GM18858 (cell line): ENCODE results near the gene TTC33.
"Not testable (repeated sequence)": the region's sequence is repeated elsewhere in the genome, so short reads cannot be mapped to it uniquely, and the experiment has no call there.

Experiments used
- ATAC-seq: cut with Tn5 transposase; IDR thresholded peaks from one replicate; pipeline ENCODE4 v1.9.1; 2021; ENCODE audit not compliant: unreplicated experiment

Gene TTC33

GRCh38 chr5:40780199-40780598, 24.4 kb upstream of the TTC33 start:
- no peak for ATAC-seq

- no peak for ATAC-seq
These were observed 23.8 kb upstream of the TTC33 start for GRCh38 chr5:40779561-40779960.

- ATAC-seq = no peak
These were observed 22.4 kb upstream of the TTC33 start for GRCh38 chr5:40778133-40778532.

GRCh38 chr5:40776658-40776977, 20.9 kb upstream of the TTC33 start:
- no peak for ATAC-seq

- ATAC-seq = no peak
These were observed 20.3 kb upstream of the TTC33 start for GRCh38 chr5:40775846-40776657.

GRCh38 chr5:40775085-40775845, 19.5 kb upstream of the TTC33 start:
- ATAC-seq = no peak

GRCh38 chr5:40774623-40775022, 18.9 kb upstream of the TTC33 start:
- no peak for ATAC-seq

GRCh38 chr5:40770764-40771163, 15.0 kb upstream of the TTC33 start:
- ATAC-seq = no peak

- no peak for ATAC-seq
These were observed 6.9 kb upstream of the TTC33 start for GRCh38 chr5:40762705-40763104.

GRCh38 chr5:40757400-40757799, 1.6 kb upstream of the TTC33 start:
- no peak for ATAC-seq

- ATAC-seq = peak; percentile 76
These were observed 711 bp downstream of the TTC33 start for GRCh38 chr5:40755093-40755406.

- ATAC-seq = peak; percentile 24
These were observed 1.2 kb downstream of the TTC33 start for GRCh38 chr5:40754381-40755092.

GRCh38 chr5:40746703-40747102, 9.1 kb downstream of the TTC33 start:
- no peak for ATAC-seq

- ATAC-seq = no peak
These were observed 12.0 kb downstream of the TTC33 start for GRCh38 chr5:40743771-40744170.

GRCh38 chr5:40738502-40738901, 17.3 kb downstream of the TTC33 start:
- ATAC-seq = no peak

- peak; percentile 78 for ATAC-seq
These were observed 19.5 kb downstream of the TTC33 start for GRCh38 chr5:40736103-40736875.

GRCh38 chr5:40735609-40736008, 20.2 kb downstream of the TTC33 start:
- ATAC-seq = no peak

- ATAC-seq = no peak
These were observed 20.8 kb downstream of the TTC33 start for GRCh38 chr5:40734986-40735385.

- no peak for ATAC-seq
These were observed 21.7 kb downstream of the TTC33 start for GRCh38 chr5:40733879-40734563.

- no peak for ATAC-seq
These were observed 22.3 kb downstream of the TTC33 start for GRCh38 chr5:40733434-40733833.

- not testable (repeated sequence) for ATAC-seq
These were observed 33.3 kb downstream of the TTC33 start for GRCh38 chr5:40722497-40722911.
